GM12873 (cell line): ENCODE data around the gene SLC1A7.

Source experiments
- CTCF ChIP-seq: IDR thresholded peaks from 2 replicates; pipeline ENCODE4 v1.5.1; 2012; ENCODE audit warnings: low read depth, mild to moderate bottlenecking, moderate library complexity, low read length, control low read depth; ENCODE audit not compliant: insufficient read depth; ENCODE audit errors: missing control alignments

Gene SLC1A7

GRCh38 chr1:53182716-53183094 lies 40.3 kb upstream of the SLC1A7 start:
- TF ChIP-seq CTCF: no peak

GRCh38 chr1:53182111-53182593 lies 39.7 kb upstream of the SLC1A7 start:
- peak; percentile 87 for TF ChIP-seq CTCF

GRCh38 chr1:53180951-53181350 lies 38.5 kb upstream of the SLC1A7 start:
- TF ChIP-seq CTCF: no peak

- TF ChIP-seq CTCF: no peak
Observed at GRCh38 chr1:53180226-53180625, 37.8 kb upstream of the SLC1A7 start.

GRCh38 chr1:53176452-53177208 lies 34.2 kb upstream of the SLC1A7 start:
- no peak for TF ChIP-seq CTCF

GRCh38 chr1:53174971-53175913 lies 32.8 kb upstream of the SLC1A7 start:
- no peak for TF ChIP-seq CTCF
